Measurements from ENCODE around the gene REXO5. TPM values are rescaled to one million over a fixed set of nuclear protein-coding genes. Genes with fewer than 3 reads are reported as not detected.
"Not testable (repeated sequence)": the region's sequence is repeated elsewhere in the genome, so short reads cannot be mapped to it uniquely, and the experiment has no call there.

REXO5 gene
- total RNA-seq, 4 donors from 2014 or later = 4.1 to 17.5 (median 6.4) TPM

GRCh38 chr16:20803192-20803560 is 3.2 kb upstream of the REXO5 start:
- no peaks in the 10 kb centered on the region for H3K27me3 ChIP-seq
- H3K4me1 ChIP-seq = peaks cover 0 to 16% (median 4%) of the 10 kb centered on the region in 4 donors
- no peak overlapping the region for H3K4me3 ChIP-seq
- intact Hi-C loops (cut with DNase I; ENCODE audit: low total_unique reads) (loop anchor here (10.0 kb wide), 1 partner anchor 502 kb away; no protein-coding TSS in a partner anchor), in situ Hi-C loops (cut with MboI; ENCODE audit: low pct_ligation_motif_present in 1 of 4, low pct_unique_long_range_greater_than_20kb in 1 of 4, low sequenced_read_pairs in 3 of 4) (no loop called here)
- TF ChIP-seq POLR2AphosphoS5 (IDR thresholded peaks at IDR 0.05) (no peak), EP300 (IDR thresholded peaks at IDR 0.05; ENCODE audit: low read depth) (no peak), CTCF (IDR thresholded peaks at IDR 0.05) (no peak), POLR2A (IDR thresholded peaks at IDR 0.05) (no peak)
- H3K27ac ChIP-seq = no peak overlapping the region
- 83 to 90% methylated on average over 2 of the region's 2 CpGs for WGBS, 2 donors (ENCODE audit: low coverage in 1 of 2)
- DNase-seq = no peak
- H3K9me3 ChIP-seq = no peaks in the 10 kb centered on the region
- H3K36me3 ChIP-seq = peaks cover 0 to 20% (median 9%) of the 10 kb centered on the region in 4 donors

- Histone ChIP-seq H3K4me1 (peaks cover 0 to 16% (median 4%) of the 10 kb centered on the region in 4 donors), H3K36me3 (peaks cover 0 to 17% (median 7%) of the 10 kb centered on the region in 4 donors), H3K27me3 (no peaks in the 10 kb centered on the region), H3K27ac (no peak overlapping the region), H3K9me3 (no peaks in the 10 kb centered on the region), H3K4me3 (no peak overlapping the region)
- intact Hi-C loops (cut with DNase I; ENCODE audit: low total_unique reads) (loop anchor here (10.0 kb wide), 1 partner anchor 501 kb away; no protein-coding TSS in a partner anchor), in situ Hi-C loops (cut with MboI; ENCODE audit: low pct_ligation_motif_present in 1 of 4, low pct_unique_long_range_greater_than_20kb in 1 of 4, low sequenced_read_pairs in 3 of 4) (no loop called here)
- DNase-seq = no peak
- 90 to 95% methylated on average over 7 of the region's 7 CpGs for WGBS, 2 donors (ENCODE audit: low coverage in 1 of 2)
- no peak for TF ChIP-seq CTCF (IDR thresholded peaks at IDR 0.05)
- TF ChIP-seq POLR2AphosphoS5 (IDR thresholded peaks at IDR 0.05) = no peak
- no peak for TF ChIP-seq POLR2A (IDR thresholded peaks at IDR 0.05)
- TF ChIP-seq EP300 (IDR thresholded peaks at IDR 0.05; ENCODE audit: low read depth) = no peak
Observed at GRCh38 chr16:20803561-20804214, 2.6 kb upstream of the REXO5 start.

- H3K36me3 ChIP-seq = peaks cover 0 to 12% (median 5%) of the 10 kb centered on the region in 4 donors
- H3K4me1 ChIP-seq = peaks cover 0 to 16% (median 4%) of the 10 kb centered on the region in 4 donors
- H3K27me3 ChIP-seq; in situ Hi-C loops (cut with MboI; ENCODE audit: low pct_ligation_motif_present in 1 of 4, low pct_unique_long_range_greater_than_20kb in 1 of 4, low sequenced_read_pairs in 3 of 4); H3K9me3 ChIP-seq: not testable (repeated sequence)
- H3K4me3 ChIP-seq = peak overlapping the region; percentile 61 to 80 (median 74)
- peak; percentile 8 for DNase-seq
- H3K27ac ChIP-seq = peak overlapping the region; percentile 91 to 93 (median 92)
- intact Hi-C loops (cut with DNase I; ENCODE audit: low total_unique reads) = loop anchor here (10.0 kb wide), 1 partner anchor 499 kb away; no protein-coding TSS in a partner anchor
- 10 to 15% methylated on average over 7 to 12 of the region's 12 CpGs for WGBS, 2 donors (ENCODE audit: low coverage in 1 of 2)
Observed at GRCh38 chr16:20805684-20806167, 601 bp upstream of the REXO5 start.

- no peaks in the 10 kb centered on the region for H3K36me3 ChIP-seq
- no peaks in the 10 kb centered on the region for H3K9me3 ChIP-seq
- no peak overlapping the region for H3K27ac ChIP-seq
- TF ChIP-seq POLR2AphosphoS5 (IDR thresholded peaks at IDR 0.05) (no peak), POLR2A (IDR thresholded peaks at IDR 0.05) (no peak), CTCF (IDR thresholded peaks at IDR 0.05) (no peak), EP300 (IDR thresholded peaks at IDR 0.05; ENCODE audit: low read depth) (no peak)
- peak overlapping the region in 1 of 4 donors; percentile 76 for H3K4me3 ChIP-seq
- no peak for DNase-seq
- H3K4me1 ChIP-seq = peaks cover 0 to 20% (median 4%) of the 10 kb centered on the region in 4 donors
- in situ Hi-C loops (cut with MboI; ENCODE audit: low pct_ligation_motif_present in 1 of 4, low pct_unique_long_range_greater_than_20kb in 1 of 4, low sequenced_read_pairs in 3 of 4) (no loop called here), intact Hi-C loops (cut with DNase I; ENCODE audit: low total_unique reads) (loop anchor here (10.0 kb wide), 1 partner anchor 497 kb away; no protein-coding TSS in a partner anchor)
- 94 to 100% methylated on average over 4 to 11 of the region's 11 CpGs for WGBS, 2 donors (ENCODE audit: low coverage in 1 of 2)
- H3K27me3 ChIP-seq = no peaks in the 10 kb centered on the region
Observed at GRCh38 chr16:20807862-20808261, 1.5 kb downstream of the REXO5 start.
